CD14-positive monocyte (primary cell): ENCODE results near the gene SLC35F3. TPM values are rescaled to one million over a fixed set of nuclear protein-coding genes. Genes with fewer than 3 reads are reported as not detected.

Experiments used
- DNase-seq, 3 donors: peaks; one replicate each; pipeline ENCODE4 v3.0.0-alpha.2; 2011 to 2022
- H2AFZ ChIP-seq: 2 replicates; pipeline ENCODE4 v1.6.0; 2012; ENCODE audit warnings: mild to moderate bottlenecking, low read depth, low read length, inconsistent platforms; ENCODE audit not compliant: insufficient read depth, poor library complexity, severe bottlenecking
- H3K27ac ChIP-seq, 2 donors: 1 replicate in 1 of 2; 2 replicates in 1 of 2; pipeline ENCODE4 v1.5.1; 2012 to 2013; ENCODE audit warnings: low read length in 2 of 2, control low read depth in 1 of 2, inconsistent platforms in 1 of 2, low read depth in 1 of 2, mild to moderate bottlenecking in 1 of 2
- H3K27me3 ChIP-seq, 2 donors: one replicate each; pipeline versions ENCODE4 v1.6.0 to v1.6.1; 2011 to 2013; ENCODE audit warnings: low read length in 2 of 2; ENCODE audit not compliant: control insufficient read depth in 2 of 2, insufficient read depth in 2 of 2
- H3K36me3 ChIP-seq, 2 donors: replicated peaks in 1 of 2; 1 replicate in 1 of 2; 2 replicates in 1 of 2; pipeline versions ENCODE4 v1.5.1 to v1.6.1; 2012 to 2013; ENCODE audit warnings: low read length in 2 of 2, control low read depth in 1 of 2, inconsistent platforms in 1 of 2, mild to moderate bottlenecking in 1 of 2; ENCODE audit not compliant: insufficient read depth in 2 of 2, control insufficient read depth in 1 of 2
- H3K4me1 ChIP-seq, 2 donors: 1 replicate in 1 of 2; 2 replicates in 1 of 2; pipeline versions ENCODE4 v1.5.1 to v1.6.1; 2012 to 2013; ENCODE audit warnings: low read length in 2 of 2, control low read depth in 1 of 2, inconsistent platforms in 1 of 2, mild to moderate bottlenecking in 1 of 2, moderate library complexity in 1 of 2; ENCODE audit not compliant: insufficient read depth in 2 of 2, control insufficient read depth in 1 of 2
- H3K4me2 ChIP-seq: replicated peaks from 2 replicates; pipeline ENCODE3; 2012; ENCODE audit warnings: low read length, moderate library complexity, mild to moderate bottlenecking; ENCODE audit not compliant: poor library complexity, severe bottlenecking; ENCODE audit errors: extremely low read depth
- H3K4me3 ChIP-seq, 3 experiments: fragments of 200-600 bp in 1 of 3; sonication (generic) in 1 of 3; replicated peaks in 1 of 3; 1 replicate in 2 of 3; 2 replicates in 1 of 3; pipeline ENCODE4 v1.5.1; 2011 to 2013; ENCODE audit warnings: low read length in 3 of 3, mild to moderate bottlenecking in 3 of 3, control low read depth in 2 of 3, low read depth in 2 of 3, inconsistent platforms in 1 of 3, moderate library complexity in 1 of 3
- H3K79me2 ChIP-seq: 2 replicates; pipeline ENCODE4 v1.6.0; 2012; ENCODE audit warnings: mild to moderate bottlenecking, control low read depth, inconsistent platforms, low read length, moderate library complexity; ENCODE audit not compliant: insufficient read depth
- H3K9ac ChIP-seq: 2 replicates; pipeline ENCODE4 v1.6.0; 2017; ENCODE audit warnings: low read length, mild to moderate bottlenecking; ENCODE audit not compliant: insufficient read depth, poor library complexity, severe bottlenecking
- H3K9me3 ChIP-seq, 2 donors: replicated peaks in 1 of 2; 1 replicate in 1 of 2; 2 replicates in 1 of 2; pipeline versions ENCODE4 v1.5.1 to v1.6.1; 2012 to 2013; ENCODE audit warnings: low read length in 2 of 2, control low read depth in 1 of 2; ENCODE audit not compliant: control insufficient read depth in 1 of 2, insufficient read depth in 1 of 2
- H4K20me1 ChIP-seq: 2 replicates; pipeline ENCODE4 v1.6.0; 2012; ENCODE audit warnings: mild to moderate bottlenecking, low read length, control low read depth, moderate library complexity; ENCODE audit not compliant: insufficient read depth
- H3K27ac Mint-ChIP-seq, 7 donors: one replicate each; pipeline ENCODE4 v1.8.0; 2020; ENCODE audit warnings: mild to moderate bottlenecking in 7 of 7, mixed read lengths in 7 of 7, moderate library complexity in 6 of 7, inconsistent platforms in 2 of 7
- H3K27me3 Mint-ChIP-seq, 3 donors: one replicate each; pipeline ENCODE4 v1.8.0; 2021 to 2022; ENCODE audit warnings: low read depth in 3 of 3, mild to moderate bottlenecking in 3 of 3, mixed read lengths in 3 of 3, moderate library complexity in 3 of 3, inconsistent platforms in 1 of 3
- H3K36me3 Mint-ChIP-seq, 2 donors: one replicate each; pipeline ENCODE4 v1.8.0; 2020; ENCODE audit warnings: mixed read lengths in 2 of 2, inconsistent platforms in 1 of 2, mild to moderate bottlenecking in 1 of 2
- H3K4me1 Mint-ChIP-seq: one replicate; pipeline ENCODE4 v1.8.0; 2020; ENCODE audit warnings: mild to moderate bottlenecking, mixed read lengths
- H3K4me3 Mint-ChIP-seq, 2 donors: one replicate each; pipeline ENCODE4 v1.8.0; 2020; ENCODE audit warnings: mild to moderate bottlenecking in 2 of 2, mixed read lengths in 2 of 2, moderate library complexity in 1 of 2
- H3K9me3 Mint-ChIP-seq, 7 donors: one replicate each; pipeline ENCODE4 v1.8.0; 2020 to 2022; ENCODE audit warnings: mixed read lengths in 7 of 7, mild to moderate bottlenecking in 6 of 7, moderate library complexity in 6 of 7, inconsistent platforms in 2 of 7
- WGBS: methylation state at CpG from one replicate; pipeline ENCODE4 v1.1.5; 2013; ENCODE audit warnings: missing lambda C conversion rate; ENCODE audit not compliant: insufficient coverage; 5-methylcytosine and 5-hydroxymethylcytosine counted together
- intact Hi-C, 2 donors: fragments of 100-400 bp; cut with micrococcal nuclease; formaldehyde crosslinking; loops; one replicate each; pipeline versions ENCODE4 v1.15.0 to v1.15.1; 2023
- polyA plus RNA-seq, 3 donors: library from polyadenylated mRNA; depleted of rRNA in 1 of 3; unstranded in 2 of 3; stranded (reverse) in 1 of 3; fragments of 300-500 nt in 2 of 3; fragments of >200 nt in 1 of 3; fragmentation: Illumina TruSeq in 2 of 3; gene quantifications; 1 replicate in 2 of 3; 2 replicates in 1 of 3; pipeline ENCODE4 v1.2.3, GENCODE V29; 2012 to 2021
- TF ChIP-seq, protein P1 (sequence below): fragments of 200-600 bp; IDR thresholded peaks from one replicate; pipeline ENCODE4 v1.8.0; 2022; ENCODE audit warnings: antibody characterized with exemption, mild to moderate bottlenecking

Gene SLC35F3
- polyA plus RNA-seq, 3 donors: 0.17 to 0.78 TPM; not detected in 1

DNA sequence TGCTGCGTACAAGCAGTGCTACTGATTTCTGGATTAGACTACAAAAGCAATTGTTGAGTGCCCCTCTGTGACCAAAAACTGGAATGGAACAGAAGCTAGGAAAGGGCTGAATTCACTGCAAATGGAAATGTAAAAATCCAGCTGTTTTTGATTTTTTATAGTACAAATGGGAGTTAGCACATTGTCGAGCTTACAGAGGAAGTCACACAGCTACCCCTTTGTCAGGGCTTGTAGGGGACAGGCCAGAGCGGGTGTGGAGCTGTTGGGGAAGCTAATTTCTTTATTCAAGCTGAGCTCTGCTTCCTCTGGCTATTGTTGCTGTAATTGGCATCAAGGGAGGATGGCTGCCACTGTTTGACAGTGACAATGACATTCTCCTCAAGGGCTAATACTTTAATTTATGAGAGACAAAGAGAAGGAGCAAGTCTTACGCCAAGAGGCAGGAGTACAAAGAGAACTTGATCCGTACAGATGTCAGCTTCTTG is 96.1 kb downstream of the SLC35F3 start:
- no peak overlapping the region for H3K4me3 Mint-ChIP-seq
- no peaks in the 10 kb centered on the region for H3K36me3 Mint-ChIP-seq
- Histone ChIP-seq H3K36me3 (no peaks in the 10 kb centered on the region), H3K4me3 (no peak overlapping the region), H3K4me1 (no peaks in the 10 kb centered on the region), H3K79me2 (no peaks in the 10 kb centered on the region), H3K9ac (no peak overlapping the region), H4K20me1 (no peaks in the 10 kb centered on the region), H3K9me3 (no peaks in the 10 kb centered on the region), H2AFZ (no peak overlapping the region), H3K27ac (no peak overlapping the region), H3K4me2 (no peak overlapping the region), H3K27me3 (no peaks in the 10 kb centered on the region)
- peaks cover 0 to 2% (median 2%) of the 10 kb centered on the region in 3 donors for H3K27me3 Mint-ChIP-seq
- DNase-seq: no peak
- no peak overlapping the region for H3K27ac Mint-ChIP-seq
- no peaks in the 10 kb centered on the region for H3K4me1 Mint-ChIP-seq
- TF ChIP-seq, protein P1, sequence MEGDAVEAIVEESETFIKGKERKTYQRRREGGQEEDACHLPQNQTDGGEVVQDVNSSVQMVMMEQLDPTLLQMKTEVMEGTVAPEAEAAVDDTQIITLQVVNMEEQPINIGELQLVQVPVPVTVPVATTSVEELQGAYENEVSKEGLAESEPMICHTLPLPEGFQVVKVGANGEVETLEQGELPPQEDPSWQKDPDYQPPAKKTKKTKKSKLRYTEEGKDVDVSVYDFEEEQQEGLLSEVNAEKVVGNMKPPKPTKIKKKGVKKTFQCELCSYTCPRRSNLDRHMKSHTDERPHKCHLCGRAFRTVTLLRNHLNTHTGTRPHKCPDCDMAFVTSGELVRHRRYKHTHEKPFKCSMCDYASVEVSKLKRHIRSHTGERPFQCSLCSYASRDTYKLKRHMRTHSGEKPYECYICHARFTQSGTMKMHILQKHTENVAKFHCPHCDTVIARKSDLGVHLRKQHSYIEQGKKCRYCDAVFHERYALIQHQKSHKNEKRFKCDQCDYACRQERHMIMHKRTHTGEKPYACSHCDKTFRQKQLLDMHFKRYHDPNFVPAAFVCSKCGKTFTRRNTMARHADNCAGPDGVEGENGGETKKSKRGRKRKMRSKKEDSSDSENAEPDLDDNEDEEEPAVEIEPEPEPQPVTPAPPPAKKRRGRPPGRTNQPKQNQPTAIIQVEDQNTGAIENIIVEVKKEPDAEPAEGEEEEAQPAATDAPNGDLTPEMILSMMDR: no peak
- WGBS: 87% methylated on average over 4 of the region's 5 CpGs
- peaks cover 0 to 2% (median 0%) of the 10 kb centered on the region in 7 donors for H3K9me3 Mint-ChIP-seq
- intact Hi-C loops: no loop called here

DNA sequence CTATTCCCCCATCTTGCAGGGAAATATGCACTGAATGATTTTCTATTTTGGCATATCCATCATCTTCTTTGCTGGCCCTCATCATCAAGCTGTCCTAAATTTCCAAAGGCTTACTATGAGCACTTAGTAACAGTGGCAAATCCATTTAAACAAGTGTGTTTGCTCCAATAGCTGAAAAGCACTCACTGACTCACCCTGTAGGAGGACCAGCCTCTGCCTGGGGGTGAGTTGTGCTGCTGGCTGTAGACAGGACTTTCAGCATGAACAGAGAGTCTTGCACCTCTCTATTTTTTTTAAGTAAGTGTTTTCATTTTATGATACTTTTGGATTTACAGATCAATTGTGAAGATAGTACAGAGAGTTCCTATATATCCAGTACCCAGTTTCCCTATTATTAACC is 97.3 kb downstream of the SLC35F3 start:
- peaks cover 0 to 2% (median 0%) of the 10 kb centered on the region in 3 donors for H3K27me3 Mint-ChIP-seq
- Histone ChIP-seq H3K27ac (no peak overlapping the region), H3K36me3 (no peaks in the 10 kb centered on the region), H2AFZ (no peak overlapping the region), H3K27me3 (no peaks in the 10 kb centered on the region), H3K4me2 (no peak overlapping the region), H3K79me2 (no peaks in the 10 kb centered on the region), H3K9ac (no peak overlapping the region), H4K20me1 (no peaks in the 10 kb centered on the region), H3K4me1 (no peaks in the 10 kb centered on the region), H3K4me3 (no peak overlapping the region), H3K9me3 (no peaks in the 10 kb centered on the region)
- H3K4me3 Mint-ChIP-seq: no peak overlapping the region
- H3K4me1 Mint-ChIP-seq: no peaks in the 10 kb centered on the region
- DNase-seq: no peak
- H3K36me3 Mint-ChIP-seq: no peaks in the 10 kb centered on the region
- H3K9me3 Mint-ChIP-seq: no peaks in the 10 kb centered on the region
- intact Hi-C loops: no loop called here
- H3K27ac Mint-ChIP-seq: no peak overlapping the region
- TF ChIP-seq, protein P1: no peak
